HAP-1 (cell line): Measurements from ENCODE around the gene MRPS27.

Experiments used
- DNase-seq, 2 experiments: peaks; one replicate each; pipeline ENCODE4 v3.0.0-alpha.2; 2016 to 2020; ENCODE audit warnings: low spot score in 2 of 2
- H3K27me3 ChIP-seq: fragments of 250-450 bp; sonication (Bioruptor Pico); 2 replicates; pipeline ENCODE4 v1.5.1; 2020; ENCODE audit warnings: low read depth, mild to moderate bottlenecking, moderate library complexity
- H3K36me3 ChIP-seq: fragments of 250-450 bp; sonication (Bioruptor Pico); replicated peaks from 2 replicates; pipeline ENCODE4 v1.5.1; 2020; ENCODE audit warnings: mild to moderate bottlenecking
- H3K4me1 ChIP-seq: fragments of 250-450 bp; sonication (Bioruptor Pico); 2 replicates; pipeline ENCODE4 v1.5.1; 2020; ENCODE audit warnings: mild to moderate bottlenecking
- H3K4me3 ChIP-seq: fragments of 250-450 bp; sonication (Bioruptor Pico); 2 replicates; pipeline ENCODE4 v1.5.1; 2020; ENCODE audit warnings: mild to moderate bottlenecking, moderate library complexity
- H3K9me3 ChIP-seq: fragments of 250-450 bp; sonication (Bioruptor Pico); 2 replicates; pipeline ENCODE4 v1.5.1; 2020; ENCODE audit warnings: mild to moderate bottlenecking, moderate library complexity
- in situ Hi-C: fragments of 300-500 bp; cut with MboI; formaldehyde crosslinking; loops from 3 replicates; pipeline ENCODE4 v1.14.3; 2020; ENCODE audit warnings: low sequenced_read_pairs, inconsistent platforms, mixed read lengths

The MRPS27 gene

DNA sequence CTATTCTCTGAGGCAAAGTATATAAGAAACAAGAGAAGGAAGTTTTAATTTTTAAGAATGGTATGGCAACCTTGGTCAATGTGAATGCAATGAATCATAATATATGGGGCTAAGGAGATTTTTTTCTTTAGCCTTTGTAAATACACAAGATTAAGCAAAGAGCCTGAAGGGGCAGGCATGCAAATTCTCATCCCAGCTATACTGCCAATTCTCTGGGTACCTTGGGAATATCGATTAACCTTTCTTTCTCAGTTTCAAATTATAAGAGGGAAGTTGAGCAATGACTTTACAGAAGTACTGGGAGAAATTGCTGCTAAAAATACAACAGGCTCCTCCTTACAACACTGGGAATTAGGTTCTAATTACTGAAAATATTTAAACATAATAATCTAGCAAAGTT is 97.5 kb downstream of the MRPS27 start:
- in situ Hi-C loops, result no loop called here
- Histone ChIP-seq H3K27me3 (no peaks in the 10 kb centered on the region), H3K36me3 (peaks cover 75% of the 10 kb centered on the region)

DNA sequence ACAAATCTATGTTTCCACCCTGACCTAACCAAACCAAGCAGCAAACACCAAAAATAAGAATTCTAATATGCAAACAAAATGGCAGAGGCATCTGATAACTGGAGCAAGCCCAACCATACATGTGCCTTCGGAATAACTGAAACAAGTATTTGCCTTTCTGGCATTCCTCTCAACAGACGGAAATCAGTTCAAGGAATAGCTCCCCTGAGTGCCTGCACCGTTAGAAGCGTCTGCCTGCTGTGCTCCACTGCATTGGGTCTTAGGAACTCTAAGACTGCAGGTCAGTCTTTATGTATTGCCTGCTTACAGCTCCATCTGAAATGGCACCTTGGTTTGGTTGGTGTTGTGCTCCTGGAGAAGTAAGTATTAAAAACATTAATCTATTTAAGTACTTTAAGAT is 98.5 kb downstream of the MRPS27 start:
- H3K4me1 ChIP-seq, result no peaks in the 10 kb centered on the region
- no peak overlapping the region for H3K4me3 ChIP-seq
- DNase-seq, result no peak
- H3K27me3 ChIP-seq, result no peaks in the 10 kb centered on the region
- peaks cover 75% of the 10 kb centered on the region for H3K36me3 ChIP-seq
- in situ Hi-C loops, result no loop called here
- H3K9me3 ChIP-seq, result no peaks in the 10 kb centered on the region

More for the DNA sequence above, 97.5 kb downstream of the MRPS27 start:
- Histone ChIP-seq H3K4me1 (no peaks in the 10 kb centered on the region), H3K4me3 (no peak overlapping the region), H3K9me3 (no peaks in the 10 kb centered on the region)
- no peak for DNase-seq

DNA sequence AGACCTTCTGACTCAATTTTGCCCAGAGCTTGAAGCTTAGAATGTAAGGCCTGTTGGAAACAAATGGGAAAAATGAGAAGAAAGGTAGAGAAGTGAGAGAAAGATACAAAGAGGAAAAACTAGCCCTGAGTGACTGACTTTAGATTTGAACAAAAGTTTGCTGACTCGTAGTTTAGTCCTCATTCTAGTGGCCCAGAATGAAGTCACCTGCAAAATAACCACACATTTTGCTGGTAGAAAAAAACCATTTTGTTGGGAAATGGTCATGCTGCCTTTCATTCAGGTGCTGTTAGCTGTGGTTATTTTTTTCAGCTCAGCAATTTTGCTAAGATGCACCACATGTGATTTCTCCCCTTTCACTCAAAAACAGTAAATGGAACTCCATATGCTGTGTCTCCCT is 98.9 kb downstream of the MRPS27 start:
- in situ Hi-C loops, result no loop called here
- Histone ChIP-seq H3K4me3 (no peak overlapping the region), H3K36me3 (peaks cover 73% of the 10 kb centered on the region), H3K4me1 (no peaks in the 10 kb centered on the region), H3K9me3 (no peaks in the 10 kb centered on the region), H3K27me3 (no peaks in the 10 kb centered on the region)
- no peak for DNase-seq

DNA sequence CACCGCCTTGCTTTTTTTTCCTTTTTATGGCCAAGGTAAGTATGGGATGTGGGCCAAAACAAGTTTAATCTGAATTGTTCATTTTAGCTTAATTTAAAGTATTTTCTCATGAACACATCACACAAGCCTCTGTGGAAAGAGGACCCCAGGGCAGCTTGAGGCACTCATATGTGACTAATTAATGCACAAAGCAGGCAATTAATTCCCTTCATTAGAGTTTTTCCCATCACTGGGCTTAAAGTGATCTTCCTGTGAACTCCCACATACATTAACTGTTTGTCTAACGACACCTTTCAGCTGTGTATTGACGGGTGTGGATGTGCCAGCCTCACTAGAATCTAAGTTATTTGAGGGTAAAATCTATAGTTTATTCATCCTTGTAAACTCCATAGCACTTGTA is 103.3 kb downstream of the MRPS27 start:
- peaks cover 40% of the 10 kb centered on the region for H3K36me3 ChIP-seq
- H3K27me3 ChIP-seq, result no peaks in the 10 kb centered on the region
- no peak overlapping the region for H3K4me3 ChIP-seq
- no peak for DNase-seq
- H3K4me1 ChIP-seq, result no peaks in the 10 kb centered on the region
- H3K9me3 ChIP-seq, result no peaks in the 10 kb centered on the region
- in situ Hi-C loops, result no loop called here

DNA sequence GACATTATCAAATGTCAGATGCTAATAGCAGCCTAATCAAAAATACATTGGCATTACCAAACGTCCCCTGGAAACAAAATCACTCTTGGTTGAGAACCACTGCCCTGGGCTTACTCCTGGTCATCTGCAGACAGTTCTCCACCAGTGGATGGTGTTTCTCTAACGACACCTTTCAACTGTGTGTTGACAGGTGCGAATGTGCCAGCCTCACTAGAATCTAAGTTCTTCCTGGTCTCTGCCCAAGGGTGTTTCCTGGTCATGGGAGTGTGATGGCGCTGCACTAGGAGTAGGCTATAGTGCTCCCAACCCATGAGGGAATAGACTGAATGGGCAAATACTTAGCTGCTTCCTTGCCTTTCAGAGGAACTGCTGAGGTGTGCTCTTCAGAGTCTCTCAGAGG is 105.9 kb downstream of the MRPS27 start:
- no peaks in the 10 kb centered on the region; the same call in 1 of the 2 replicates for H3K4me1 ChIP-seq
- no peaks in the 10 kb centered on the region for H3K9me3 ChIP-seq
- peaks cover 17% of the 10 kb centered on the region for H3K36me3 ChIP-seq
- no peak overlapping the region for H3K4me3 ChIP-seq
- no peaks in the 10 kb centered on the region for H3K27me3 ChIP-seq
- in situ Hi-C loops, result no loop called here
- no peak for DNase-seq

DNA sequence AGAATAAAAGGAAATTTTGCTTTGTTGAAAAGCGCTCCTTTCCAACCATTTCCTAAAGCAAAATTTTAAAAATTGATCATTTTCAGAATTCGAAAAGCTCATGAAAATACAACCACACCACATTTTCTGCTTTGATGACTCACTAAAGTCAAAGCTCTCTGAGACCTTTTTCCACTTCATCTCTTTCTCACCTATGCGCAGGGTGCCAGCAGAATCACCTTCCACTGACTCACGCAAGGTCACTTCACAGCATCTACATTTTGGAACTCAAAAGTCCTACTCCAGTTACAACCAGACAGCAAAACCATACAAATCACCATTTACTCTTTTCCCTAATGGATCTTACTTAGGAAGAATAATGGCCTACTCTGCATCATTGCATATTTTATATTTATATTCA is 106.6 kb downstream of the MRPS27 start:
- H3K27me3 ChIP-seq, result no peaks in the 10 kb centered on the region
- peaks cover 2% of the 10 kb centered on the region for H3K4me1 ChIP-seq
- H3K4me3 ChIP-seq, result no peak overlapping the region
- H3K36me3 ChIP-seq, result peaks cover 11% of the 10 kb centered on the region; the same call in 1 of the 2 replicates
- in situ Hi-C loops, result no loop called here
- no peak for DNase-seq
- no peaks in the 10 kb centered on the region for H3K9me3 ChIP-seq

DNA sequence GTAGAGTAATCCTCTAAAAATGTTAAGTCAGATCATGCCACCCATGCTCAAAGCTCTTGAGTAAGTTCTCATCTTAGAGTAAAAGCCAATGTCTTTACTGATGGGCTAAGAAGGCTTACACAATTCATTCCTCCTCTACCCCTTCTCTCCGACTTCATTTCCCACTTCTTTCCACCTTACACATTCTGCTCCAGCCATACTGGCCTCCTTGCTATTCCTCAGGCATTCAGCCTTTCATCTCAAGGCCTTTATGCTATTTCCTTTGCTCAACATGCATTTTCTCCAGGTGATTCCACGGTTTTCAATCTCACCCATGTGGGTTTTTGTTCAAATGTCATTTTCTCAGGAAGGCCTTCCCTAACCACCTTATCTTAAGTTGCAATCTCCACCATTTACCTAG is 107.9 kb downstream of the MRPS27 start:
- Histone ChIP-seq H3K4me1 (peaks cover 8% of the 10 kb centered on the region), H3K4me3 (no peak overlapping the region), H3K36me3 (peaks cover 7% of the 10 kb centered on the region), H3K9me3 (no peaks in the 10 kb centered on the region), H3K27me3 (no peaks in the 10 kb centered on the region)
- in situ Hi-C loops, result no loop called here
- no peak for DNase-seq

DNA sequence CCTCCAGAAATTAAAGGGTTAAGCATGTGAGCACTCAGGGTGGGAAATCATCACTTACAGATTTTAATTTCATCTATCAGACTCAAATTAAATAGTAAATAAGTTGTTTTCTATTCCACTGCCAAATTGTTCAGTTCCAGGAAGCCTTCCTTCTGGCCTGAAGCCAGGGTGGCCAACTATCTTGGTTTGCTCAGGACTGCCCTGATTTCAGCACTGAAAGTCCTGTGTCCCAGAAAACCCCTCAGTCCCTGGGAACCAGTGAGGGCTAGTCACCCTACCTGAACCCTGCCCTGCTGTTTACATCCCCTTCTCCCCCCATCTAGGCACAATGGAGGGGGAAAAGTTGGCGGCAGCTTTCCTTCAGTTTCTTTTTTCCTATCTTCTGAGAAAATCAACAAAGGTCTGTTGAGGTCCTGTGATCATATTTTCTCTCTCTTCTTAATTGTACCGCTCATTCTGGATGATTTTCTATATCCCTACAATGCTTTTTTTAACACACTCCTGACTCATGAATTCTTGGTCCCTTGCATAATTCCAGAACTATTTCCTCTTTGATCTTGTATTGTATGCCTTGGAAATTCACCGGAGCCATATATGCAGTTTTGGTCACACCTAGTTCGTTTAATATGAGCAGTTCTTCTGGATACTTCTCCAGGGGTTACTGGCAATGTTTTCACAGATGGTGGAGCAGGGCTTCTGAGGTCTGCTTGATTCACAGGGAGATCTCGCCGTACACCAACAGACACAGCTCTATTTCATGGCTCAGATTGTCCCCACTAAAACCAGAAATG is 109.0 kb downstream of the MRPS27 start:
- Histone ChIP-seq H3K36me3 (peaks cover 16% of the 10 kb centered on the region), H3K4me3 (no peak overlapping the region), H3K4me1 (peaks cover 8% of the 10 kb centered on the region), H3K27me3 (no peaks in the 10 kb centered on the region), H3K9me3 (no peaks in the 10 kb centered on the region)
- in situ Hi-C loops, result no loop called here
- no peak for DNase-seq

DNA sequence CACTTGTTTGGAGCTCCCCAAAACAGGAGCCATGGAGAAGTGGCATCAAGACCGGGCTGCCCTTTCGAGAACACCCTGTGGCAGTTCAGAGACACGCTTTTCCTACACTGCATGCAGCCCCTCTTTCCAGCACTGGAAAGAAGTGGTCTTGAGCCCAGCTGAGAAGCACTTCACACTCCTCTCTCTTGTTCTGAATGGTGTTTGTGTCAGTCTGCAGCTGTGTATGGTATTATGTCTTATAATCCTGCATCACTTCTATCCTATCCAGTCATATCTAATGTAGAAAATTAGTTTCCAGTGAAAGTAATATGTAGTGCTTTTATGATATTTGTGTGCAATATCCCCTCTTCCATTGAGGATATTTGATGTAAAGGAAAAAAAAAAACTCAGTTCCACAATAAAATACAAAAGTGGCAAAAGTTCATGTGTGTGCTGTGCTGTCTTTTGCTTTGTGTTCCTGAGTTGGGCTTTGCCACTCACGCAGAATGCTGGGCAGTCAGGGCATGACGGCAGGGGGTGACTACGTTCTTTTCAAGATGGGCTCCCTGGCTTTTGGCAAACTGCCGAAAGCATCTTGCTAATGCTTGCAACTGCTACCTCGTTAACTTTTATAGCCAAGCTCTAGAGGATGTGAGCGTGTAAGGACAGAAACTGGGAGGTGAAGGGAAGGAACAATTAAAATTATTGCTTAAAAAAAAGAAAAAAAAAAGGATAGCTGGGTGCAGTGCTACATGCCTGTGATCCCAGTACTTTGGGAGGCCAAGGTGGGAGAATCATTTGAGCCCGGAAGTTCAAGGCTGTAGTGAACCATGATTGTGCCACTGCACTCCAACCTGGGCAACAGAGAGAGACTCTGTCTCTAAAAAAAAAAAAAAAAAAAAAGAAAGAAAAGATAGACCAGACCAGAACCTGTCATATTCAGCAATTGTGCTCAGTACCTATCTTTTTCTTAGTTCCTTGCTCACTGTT is 110.6 kb downstream of the MRPS27 start:
- peaks cover 8% of the 10 kb centered on the region for H3K4me1 ChIP-seq
- peak in 1 of 2 experiments; percentile 60 for DNase-seq
- H3K9me3 ChIP-seq, result no peaks in the 10 kb centered on the region

DNA sequence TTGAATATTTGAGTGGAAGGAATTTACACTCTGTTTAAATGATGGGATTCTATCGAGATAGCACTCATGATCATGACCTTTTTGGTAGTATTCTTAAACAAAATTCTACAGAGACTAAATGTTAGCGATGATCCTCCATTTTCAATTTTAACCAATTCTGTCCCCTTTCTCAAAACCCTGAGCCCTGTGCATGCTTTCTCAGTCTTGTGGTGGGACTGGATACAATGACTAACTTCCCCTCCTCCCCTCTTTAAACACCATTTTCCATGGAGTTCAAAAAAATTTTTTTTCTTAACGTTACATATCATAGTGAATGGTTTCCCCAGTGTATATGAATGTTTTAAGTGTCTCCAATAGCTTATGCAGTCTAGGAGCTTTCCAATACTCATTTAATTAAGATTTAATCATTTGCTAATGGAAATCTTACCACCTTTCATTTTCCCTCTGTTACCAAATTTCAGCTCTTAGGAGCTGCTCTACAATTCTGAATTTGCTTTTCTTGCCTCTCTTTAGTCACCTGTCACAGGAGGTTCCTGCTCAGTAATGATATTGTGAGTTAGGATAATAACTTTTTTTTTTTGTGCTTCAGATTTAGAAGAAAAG is 111.6 kb downstream of the MRPS27 start:
- in situ Hi-C loops, result no loop called here
- Histone ChIP-seq H3K9me3 (no peaks in the 10 kb centered on the region), H3K27me3 (no peaks in the 10 kb centered on the region), H3K4me1 (peaks cover 8% of the 10 kb centered on the region), H3K36me3 (peaks cover 43% of the 10 kb centered on the region), H3K4me3 (no peak overlapping the region)
- DNase-seq, result no peak

More for the DNA sequence above, 110.6 kb downstream of the MRPS27 start:
- Histone ChIP-seq H3K4me3 (no peak overlapping the region), H3K36me3 (peaks cover 33% of the 10 kb centered on the region), H3K27me3 (no peaks in the 10 kb centered on the region)
- in situ Hi-C loops, result no loop called here

DNA sequence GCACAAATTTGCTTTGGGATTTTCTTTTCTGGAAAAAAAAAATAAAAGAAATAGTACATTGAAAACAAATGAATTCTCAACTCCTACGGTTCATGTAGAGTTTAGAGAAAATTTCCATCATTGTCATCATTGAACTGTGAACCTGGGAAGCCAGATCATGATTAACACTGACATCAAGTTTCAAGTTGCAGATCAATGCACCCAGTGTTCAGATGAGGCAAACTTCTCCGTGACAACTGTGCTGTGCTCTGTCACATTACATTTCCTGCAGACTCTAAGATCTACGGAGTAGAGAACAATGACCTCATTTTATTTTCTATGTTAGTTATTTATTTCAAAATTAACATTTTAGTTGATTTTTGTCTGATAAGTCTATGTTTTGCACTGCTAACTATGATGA is 113.0 kb downstream of the MRPS27 start:
- no peak overlapping the region for H3K4me3 ChIP-seq
- DNase-seq, result no peak
- no peaks in the 10 kb centered on the region for H3K27me3 ChIP-seq
- H3K36me3 ChIP-seq, result peaks cover 48% of the 10 kb centered on the region
- peaks cover 19% of the 10 kb centered on the region for H3K4me1 ChIP-seq
- H3K9me3 ChIP-seq, result no peaks in the 10 kb centered on the region
- in situ Hi-C loops, result no loop called here

DNA sequence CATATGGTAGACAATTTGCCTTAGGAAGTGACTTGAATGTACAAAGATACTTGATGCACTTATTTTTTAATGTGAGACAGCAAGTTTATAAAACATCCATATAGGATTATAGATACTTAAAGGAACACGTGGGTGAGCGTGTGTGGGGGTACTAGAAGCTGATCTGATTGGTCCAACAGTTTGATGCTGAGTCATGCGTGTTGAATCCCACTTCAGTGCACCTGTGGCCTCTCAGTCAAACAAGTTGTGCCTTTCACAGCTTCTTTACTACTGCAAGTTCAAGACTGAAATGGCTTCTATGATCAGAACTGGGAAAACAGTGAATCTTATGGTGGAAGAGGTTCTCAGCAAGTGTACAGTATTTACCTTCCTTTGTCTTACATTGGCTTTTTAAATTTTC is 113.9 kb downstream of the MRPS27 start:
- no peaks in the 10 kb centered on the region for H3K9me3 ChIP-seq
- H3K27me3 ChIP-seq, result no peaks in the 10 kb centered on the region
- peaks cover 28% of the 10 kb centered on the region for H3K4me1 ChIP-seq
- DNase-seq, result no peak
- peaks cover 51% of the 10 kb centered on the region for H3K36me3 ChIP-seq
- no peak overlapping the region for H3K4me3 ChIP-seq
- in situ Hi-C loops, result no loop called here

DNA sequence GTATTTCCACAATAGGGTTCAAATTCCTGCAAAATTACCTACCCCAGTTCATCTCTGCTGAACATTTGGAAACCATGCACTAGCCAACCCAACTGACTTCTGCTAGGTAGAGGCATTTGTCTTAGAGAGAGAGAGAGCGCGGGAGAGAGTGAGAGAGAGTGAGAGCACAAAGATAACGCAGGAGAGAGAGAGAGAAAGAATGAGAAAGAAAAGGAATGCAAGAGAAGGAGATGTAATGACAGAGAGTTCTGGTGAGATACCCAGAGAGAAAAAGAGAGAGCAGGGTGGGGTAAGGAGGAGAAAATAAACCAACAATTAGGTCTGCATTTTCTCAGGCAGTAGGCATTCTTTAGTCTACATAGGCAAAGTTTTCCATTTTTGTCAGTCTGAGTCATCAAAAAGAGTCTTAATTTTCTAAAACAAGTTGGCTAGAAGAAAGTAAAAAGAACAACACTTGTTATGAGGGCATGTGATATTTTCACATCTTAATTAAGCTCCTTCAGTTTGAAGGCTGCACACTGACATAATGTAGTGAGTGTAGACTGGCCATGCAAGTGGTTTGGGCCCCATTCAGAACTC is 114.5 kb downstream of the MRPS27 start:
- DNase-seq, result no peak
- no peaks in the 10 kb centered on the region for H3K27me3 ChIP-seq
- peaks cover 56% of the 10 kb centered on the region for H3K36me3 ChIP-seq
- H3K9me3 ChIP-seq, result no peaks in the 10 kb centered on the region
- in situ Hi-C loops, result no loop called here
- no peak overlapping the region for H3K4me3 ChIP-seq
- peaks cover 33% of the 10 kb centered on the region for H3K4me1 ChIP-seq
